CD4-positive, alpha-beta T cell (primary cell): ENCODE data around the gene PPP4R4. TPM values are rescaled to one million over a fixed set of nuclear protein-coding genes. Genes with fewer than 3 reads are reported as not detected.

Source experiments
- ATAC-seq: fragments of 200-7000 bp; cut with Tn5 transposase; one replicate; pipeline ENCODE4 v1.10.0; 2022; ENCODE audit warnings: mild to moderate bottlenecking; ENCODE audit not compliant: poor library complexity
- CTCF ChIA-PET: fragments of 350-600 bp; sonication (Branson Sonifier 250); formaldehyde crosslinking; loops from one replicate; lab custom pipeline; 2021; ENCODE audit warnings: antibody characterized with exemption, inconsistent platforms; lab: Charles Lee
- POLR2A ChIA-PET: fragments of 350-600 bp; sonication (Branson Sonifier 250); formaldehyde crosslinking; loops from one replicate; lab custom pipeline; 2021; ENCODE audit warnings: antibody characterized with exemption, inconsistent platforms; lab: Charles Lee
- DNase-seq, 14 experiments: peaks; one replicate each; pipeline ENCODE4 v3.0.0-alpha.2; 2013 to 2020; ENCODE audit warnings: mixed read lengths in 2 of 14
- H3K27ac ChIP-seq, 2 donors: one replicate each; pipeline versions ENCODE4 v1.5.1 to v1.7.0; 2013; ENCODE audit warnings: low read length in 2 of 2, low read depth in 1 of 2, mild to moderate bottlenecking in 1 of 2
- H3K27me3 ChIP-seq, 2 experiments: 1 replicate in 1 of 2; 2 replicates in 1 of 2; pipeline versions ENCODE4 v1.6.1 to v1.7.0; 2013; ENCODE audit warnings: low read length in 2 of 2, control low read depth in 1 of 2, mild to moderate bottlenecking in 1 of 2, moderate library complexity in 1 of 2; ENCODE audit not compliant: insufficient read depth in 2 of 2, control insufficient read depth in 1 of 2
- H3K36me3 ChIP-seq: one replicate; pipeline ENCODE4 v1.6.1; 2013; ENCODE audit warnings: low read length, control low read depth; ENCODE audit not compliant: insufficient read depth
- H3K4me1 ChIP-seq: one replicate; pipeline ENCODE4 v1.6.1; 2013; ENCODE audit warnings: low read length, control low read depth; ENCODE audit not compliant: insufficient read depth
- H3K4me3 ChIP-seq: one replicate; pipeline ENCODE4 v1.5.1; 2013; ENCODE audit warnings: mild to moderate bottlenecking, low read length, moderate library complexity
- H3K9me3 ChIP-seq, 2 experiments: 1 replicate in 1 of 2; 2 replicates in 1 of 2; pipeline versions ENCODE4 v1.6.1 to v1.7.0; 2013; ENCODE audit warnings: low read length in 2 of 2, mild to moderate bottlenecking in 2 of 2, control low read depth in 1 of 2, moderate library complexity in 1 of 2; ENCODE audit not compliant: control insufficient read depth in 1 of 2, insufficient read depth in 1 of 2
- H3K27ac Mint-ChIP-seq: one replicate; pipeline ENCODE4 v1.8.0; 2020; ENCODE audit warnings: mixed read lengths
- H3K27me3 Mint-ChIP-seq: one replicate; pipeline ENCODE4 v1.8.0; 2021; ENCODE audit warnings: mixed read lengths
- H3K36me3 Mint-ChIP-seq: one replicate; pipeline ENCODE4 v1.8.0; 2021; ENCODE audit warnings: low read depth, mixed read lengths
- H3K4me1 Mint-ChIP-seq: one replicate; pipeline ENCODE4 v1.8.0; 2021; ENCODE audit warnings: low read depth, mixed read lengths
- H3K4me3 Mint-ChIP-seq: one replicate; pipeline ENCODE4 v1.8.0; 2020; ENCODE audit warnings: mild to moderate bottlenecking, mixed read lengths
- H3K9me3 Mint-ChIP-seq: one replicate; pipeline ENCODE4 v1.8.0; 2020; ENCODE audit warnings: mixed read lengths
- intact Hi-C, 2 experiments: fragments of 100-400 bp; cut with DNase I in 1 of 2; cut with micrococcal nuclease in 1 of 2; formaldehyde crosslinking; loops; one replicate each; pipeline versions ENCODE4 v1.15.1 to v1.9.0; 2023 to 2025; cut with DNase I, micrococcal nuclease
- total RNA-seq, 174 experiments: library from RNA in 2 of 174; stranded (reverse) in 2 of 174; gene quantifications; one replicate each; pipeline ENCODE4 v1.2.3 and lab custom pipeline; 2021 to 2026
- TF ChIP-seq, protein P1 (sequence below): fragments of 200-600 bp; IDR thresholded peaks from one replicate; pipeline ENCODE4 v1.8.0; 2022; ENCODE audit warnings: antibody characterized with exemption, mild to moderate bottlenecking

The PPP4R4 gene
- total RNA-seq, 2 experiments from 2014 or later: 3.5 to 4.3 TPM

DNA sequence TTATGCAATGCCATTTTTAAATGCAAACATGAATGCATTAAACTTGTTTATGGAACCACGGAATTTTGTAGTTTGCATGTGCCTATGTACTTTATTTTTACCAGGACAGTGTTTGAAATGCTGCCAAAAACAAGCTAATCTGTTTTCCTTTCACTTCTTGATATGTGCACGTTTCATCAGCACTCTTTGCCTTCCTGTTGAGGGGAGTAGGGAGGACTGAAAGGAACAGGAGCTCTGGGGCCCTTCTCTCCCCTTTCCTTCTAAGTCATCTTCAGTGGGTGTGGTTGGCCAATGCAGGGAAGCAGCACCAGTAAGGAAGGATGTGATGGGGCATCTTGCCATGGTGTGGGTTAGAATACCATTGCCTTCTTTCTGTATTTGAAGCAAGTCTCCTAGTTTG is 12.1 kb upstream of the PPP4R4 start:
- no peaks in the 10 kb centered on the region for H3K36me3 ChIP-seq
- H3K9me3 ChIP-seq: no peaks in the 10 kb centered on the region
- TF ChIP-seq, protein P1, sequence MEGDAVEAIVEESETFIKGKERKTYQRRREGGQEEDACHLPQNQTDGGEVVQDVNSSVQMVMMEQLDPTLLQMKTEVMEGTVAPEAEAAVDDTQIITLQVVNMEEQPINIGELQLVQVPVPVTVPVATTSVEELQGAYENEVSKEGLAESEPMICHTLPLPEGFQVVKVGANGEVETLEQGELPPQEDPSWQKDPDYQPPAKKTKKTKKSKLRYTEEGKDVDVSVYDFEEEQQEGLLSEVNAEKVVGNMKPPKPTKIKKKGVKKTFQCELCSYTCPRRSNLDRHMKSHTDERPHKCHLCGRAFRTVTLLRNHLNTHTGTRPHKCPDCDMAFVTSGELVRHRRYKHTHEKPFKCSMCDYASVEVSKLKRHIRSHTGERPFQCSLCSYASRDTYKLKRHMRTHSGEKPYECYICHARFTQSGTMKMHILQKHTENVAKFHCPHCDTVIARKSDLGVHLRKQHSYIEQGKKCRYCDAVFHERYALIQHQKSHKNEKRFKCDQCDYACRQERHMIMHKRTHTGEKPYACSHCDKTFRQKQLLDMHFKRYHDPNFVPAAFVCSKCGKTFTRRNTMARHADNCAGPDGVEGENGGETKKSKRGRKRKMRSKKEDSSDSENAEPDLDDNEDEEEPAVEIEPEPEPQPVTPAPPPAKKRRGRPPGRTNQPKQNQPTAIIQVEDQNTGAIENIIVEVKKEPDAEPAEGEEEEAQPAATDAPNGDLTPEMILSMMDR: no peak
- H3K4me1 ChIP-seq: peaks cover 60% of the 10 kb centered on the region
- no peak overlapping the region for H3K4me3 Mint-ChIP-seq
- peak overlapping the region; percentile 67 for H3K27ac Mint-ChIP-seq
- no peaks in the 10 kb centered on the region for H3K27me3 Mint-ChIP-seq
- no peaks in the 10 kb centered on the region for H3K36me3 Mint-ChIP-seq
- no peak overlapping the region for H3K27ac ChIP-seq
- CTCF ChIA-PET: interaction anchor here (0.9 kb wide), 1 partner anchor 25 kb away, joined by 5 read pairs; no protein-coding TSS in a partner anchor
- no peaks in the 10 kb centered on the region for H3K9me3 Mint-ChIP-seq
- no peaks in the 10 kb centered on the region for H3K27me3 ChIP-seq
- H3K4me3 ChIP-seq: no peak overlapping the region
- ATAC-seq (no peak), DNase-seq (peak in 1 of 14 experiments; percentile 55)
- H3K4me1 Mint-ChIP-seq: peaks cover 70% of the 10 kb centered on the region
- POLR2A ChIA-PET: interaction anchor here (1.1 to 4.4 kb wide), 4 partner anchors 13 to 203 kb away, joined by 4 to 27 read pairs (median 10); partner anchors contain the start of genes DDX24, IFI27L1 and PPP4R4
- intact Hi-C loops: no loop called here

GRCh38 chr14:94162466-94162865 is 11.7 kb upstream of the PPP4R4 start:
- Histone ChIP-seq H3K4me3 (no peak overlapping the region), H3K36me3 (no peaks in the 10 kb centered on the region), H3K27me3 (no peaks in the 10 kb centered on the region), H3K9me3 (no peaks in the 10 kb centered on the region), H3K27ac (no peak overlapping the region), H3K4me1 (peaks cover 60% of the 10 kb centered on the region)
- CTCF ChIA-PET: interaction anchor here (1.0 kb wide), 1 partner anchor 26 kb away, joined by 3 read pairs; no protein-coding TSS in a partner anchor
- no peak for DNase-seq
- no peaks in the 10 kb centered on the region for H3K27me3 Mint-ChIP-seq
- TF ChIP-seq, protein P1: no peak
- no peak for ATAC-seq
- POLR2A ChIA-PET: interaction anchor here (1.1 to 4.4 kb wide), 4 partner anchors 12 to 204 kb away, joined by 4 to 27 read pairs (median 10); partner anchors contain the start of genes DDX24, IFI27L1 and PPP4R4
- intact Hi-C loops: no loop called here
- peaks cover 65% of the 10 kb centered on the region for H3K4me1 Mint-ChIP-seq
- no peaks in the 10 kb centered on the region for H3K36me3 Mint-ChIP-seq
- H3K4me3 Mint-ChIP-seq: no peak overlapping the region
- peak overlapping the region; percentile 67 for H3K27ac Mint-ChIP-seq
- H3K9me3 Mint-ChIP-seq: no peaks in the 10 kb centered on the region

GRCh38 chr14:94163796-94164195 is 10.3 kb upstream of the PPP4R4 start:
- H3K27ac ChIP-seq: no peak overlapping the region
- H3K36me3 Mint-ChIP-seq: no peaks in the 10 kb centered on the region
- POLR2A ChIA-PET: interaction anchor here (0.7 to 4.4 kb wide), 2 partner anchors 11 kb away, joined by 3 to 27 read pairs; partner anchors contain the start of gene PPP4R4
- peak overlapping the region; percentile 60 for H3K27ac Mint-ChIP-seq
- H3K4me1 Mint-ChIP-seq: peaks cover 52% of the 10 kb centered on the region
- H3K9me3 Mint-ChIP-seq: no peaks in the 10 kb centered on the region
- peak; percentile 58 for ATAC-seq
- H3K27me3 ChIP-seq: no peaks in the 10 kb centered on the region
- TF ChIP-seq, protein P1: no peak
- no peaks in the 10 kb centered on the region for H3K27me3 Mint-ChIP-seq
- no peak overlapping the region for H3K4me3 Mint-ChIP-seq
- no peak overlapping the region for H3K4me3 ChIP-seq
- CTCF ChIA-PET: interaction anchor here (1.0 kb wide), 1 partner anchor 17 kb away, joined by 3 read pairs; no protein-coding TSS in a partner anchor
- no peaks in the 10 kb centered on the region for H3K36me3 ChIP-seq
- no peaks in the 10 kb centered on the region for H3K9me3 ChIP-seq
- DNase-seq: peak in 1 of 14 experiments; percentile 46
- H3K4me1 ChIP-seq: peaks cover 47% of the 10 kb centered on the region
- intact Hi-C loops: no loop called here
